ENCODE measurements around the gene ARHGEF35.
"Not testable (repeated sequence)": the region's sequence is repeated elsewhere in the genome, so short reads cannot be mapped to it uniquely, and the experiment has no call there.

The ARHGEF35 gene

GRCh38 chr7:144178380-144179164 is 17.1 kb downstream of the ARHGEF35 start:
- H3K79me2 ChIP-seq (ENCODE audit: low read length); H3K9ac ChIP-seq (ENCODE audit: low read length); H3F3A ChIP-seq (ENCODE audit: insufficient read depth, low read length); H3K9me3 ChIP-seq (replicated peaks; ENCODE audit: insufficient read depth, low read length); H3K27me3 ChIP-seq (replicated peaks; ENCODE audit: insufficient read depth, low read length); H3K27ac ChIP-seq (ENCODE audit: low read length); H2AFZ ChIP-seq (ENCODE audit: low read length); H3K9me2 ChIP-seq (replicated peaks; ENCODE audit: insufficient read depth, low read length); H3K4me1 ChIP-seq (ENCODE audit: low read length); H4K20me1 ChIP-seq (ENCODE audit: insufficient read depth, low read length); H3K4me2 ChIP-seq (ENCODE audit: low read depth, low read length); H3K36me3 ChIP-seq (replicated peaks; ENCODE audit: insufficient read depth, low read length); H3K4me3 ChIP-seq (ENCODE audit: low read length): not testable (repeated sequence)
- TF ChIP-seq CTCF (IDR thresholded peaks at IDR 0.05; ENCODE audit: low read length), result peak; percentile 32
- peak; percentile 27 for DNase-seq

DNA sequence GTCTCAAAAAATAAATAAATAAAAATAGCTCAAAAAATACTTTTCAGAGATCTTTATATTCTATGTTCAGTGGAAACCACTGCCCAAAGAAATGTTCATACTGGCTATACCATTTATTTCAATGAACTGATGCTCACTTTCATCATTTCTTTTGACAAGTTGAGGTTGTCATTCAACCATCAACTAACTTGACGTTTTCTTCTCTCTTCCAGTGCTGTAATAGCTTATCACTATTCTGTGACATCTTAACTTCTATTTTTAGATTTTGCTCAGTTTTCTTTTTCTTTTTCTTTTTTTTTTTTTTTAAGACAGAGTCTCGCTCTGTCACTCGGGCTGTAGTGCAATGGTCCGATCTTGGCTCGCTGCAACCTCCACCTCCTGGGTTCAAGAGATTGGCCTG is 21.0 kb downstream of the ARHGEF35 start:
- H3K36me3 ChIP-seq (replicated peaks; ENCODE audit: insufficient read depth, low read length), result no peaks in the 10 kb centered on the region
- TF ChIP-seq EZH2 (optimal IDR thresholded peaks at IDR 0.05; ENCODE audit: low read depth, low read length), result no peak
- no peak for TF ChIP-seq EZH2phosphoT487 (IDR thresholded peaks at IDR 0.05; ENCODE audit: low read length)
- TF ChIP-seq CTCF (IDR thresholded peaks at IDR 0.05; ENCODE audit: low read length), result no peak
- no peaks in the 10 kb centered on the region for H3K9me2 ChIP-seq (replicated peaks; ENCODE audit: insufficient read depth, low read length)
- no peaks in the 10 kb centered on the region for H3K79me2 ChIP-seq (ENCODE audit: low read length)
- H3K4me3 ChIP-seq (ENCODE audit: low read length), result no peak overlapping the region
- no peaks in the 10 kb centered on the region for H4K20me1 ChIP-seq (ENCODE audit: insufficient read depth, low read length)
- H2AFZ ChIP-seq (ENCODE audit: low read length), result no peak overlapping the region
- H3K4me2 ChIP-seq (ENCODE audit: low read depth, low read length), result no peak overlapping the region
- no peak overlapping the region for H3K9ac ChIP-seq (ENCODE audit: low read length)
- no peaks in the 10 kb centered on the region for H3K4me1 ChIP-seq (ENCODE audit: low read length)
- H3K27ac ChIP-seq (ENCODE audit: low read length), result no peak overlapping the region
- no peaks in the 10 kb centered on the region for H3K9me3 ChIP-seq (replicated peaks; ENCODE audit: insufficient read depth, low read length)
- H3F3A ChIP-seq (ENCODE audit: insufficient read depth, low read length), result no peaks in the 10 kb centered on the region
- DNase-seq, result no peak
- H3K27me3 ChIP-seq (replicated peaks; ENCODE audit: insufficient read depth, low read length), result no peaks in the 10 kb centered on the region

DNA sequence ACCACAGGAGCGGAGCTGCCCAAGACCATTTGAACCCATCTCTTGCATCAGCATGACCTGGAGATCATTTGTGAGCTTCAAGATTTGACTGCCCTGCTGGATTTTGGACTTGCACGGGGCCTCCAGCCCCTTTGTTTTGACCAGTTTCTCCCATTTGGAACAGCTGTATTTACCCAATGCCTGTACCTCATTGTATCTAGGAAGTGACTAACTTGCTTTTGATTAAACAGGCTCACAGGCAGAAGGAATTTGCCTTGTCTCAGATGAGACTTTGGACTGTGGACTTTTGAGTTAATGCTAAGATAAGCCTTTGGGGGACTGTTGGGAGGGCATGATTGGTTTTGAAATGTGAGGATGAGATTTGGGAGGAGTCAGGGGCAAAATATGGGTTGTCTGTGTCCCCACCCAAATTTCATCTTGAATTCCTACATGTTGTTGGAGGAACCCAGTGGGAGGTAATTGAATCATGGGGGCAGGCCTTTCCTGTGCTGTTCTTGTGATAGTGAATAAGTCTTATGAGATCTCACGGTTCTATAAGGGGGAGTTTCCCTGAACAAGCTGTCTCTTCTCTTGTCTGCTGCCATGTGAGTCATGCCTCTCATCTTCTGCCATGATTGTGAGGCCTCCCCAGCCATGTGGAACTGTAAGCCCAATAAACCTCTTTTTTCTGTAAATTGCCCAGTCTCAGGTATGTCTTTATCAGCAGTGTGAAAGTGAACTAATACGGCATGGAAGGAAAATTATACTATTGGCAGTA is 23.9 kb downstream of the ARHGEF35 start:
- DNase-seq; H4K20me1 ChIP-seq (ENCODE audit: insufficient read depth, low read length); H3K9ac ChIP-seq (ENCODE audit: low read length); H3K27ac ChIP-seq (ENCODE audit: low read length); H3K9me2 ChIP-seq (replicated peaks; ENCODE audit: insufficient read depth, low read length); H3F3A ChIP-seq (ENCODE audit: insufficient read depth, low read length); H2AFZ ChIP-seq (ENCODE audit: low read length); H3K27me3 ChIP-seq (replicated peaks; ENCODE audit: insufficient read depth, low read length); H3K79me2 ChIP-seq (ENCODE audit: low read length); H3K4me1 ChIP-seq (ENCODE audit: low read length); H3K4me2 ChIP-seq (ENCODE audit: low read depth, low read length); H3K4me3 ChIP-seq (ENCODE audit: low read length); H3K9me3 ChIP-seq (replicated peaks; ENCODE audit: insufficient read depth, low read length); H3K36me3 ChIP-seq (replicated peaks; ENCODE audit: insufficient read depth, low read length): not testable (repeated sequence)

DNA sequence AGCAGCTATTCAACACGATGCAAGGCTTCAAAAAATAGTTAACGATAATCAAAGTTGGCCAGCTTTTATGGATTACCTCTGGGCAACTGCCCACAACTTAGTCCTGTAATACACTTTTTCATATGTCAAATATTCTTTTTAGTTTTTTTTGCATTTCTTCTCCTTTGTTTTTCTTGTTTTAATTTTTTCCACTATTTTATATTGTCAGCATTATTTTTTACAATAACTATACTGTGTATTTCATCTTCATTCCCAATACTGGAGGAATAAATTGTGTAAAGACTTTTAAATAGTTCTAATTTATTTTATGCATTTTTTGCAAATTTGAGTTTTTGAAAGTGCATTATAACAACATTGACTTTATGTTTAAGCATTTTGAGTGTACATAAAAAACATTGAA is 30.8 kb downstream of the ARHGEF35 start:
- H3K4me1 ChIP-seq (ENCODE audit: low read length), result no peaks in the 10 kb centered on the region
- no peak for DNase-seq

More for the DNA sequence above, 30.8 kb downstream of the ARHGEF35 start:
- Histone ChIP-seq H3K27ac (ENCODE audit: low read length) (no peak overlapping the region), H3K27me3 (replicated peaks; ENCODE audit: insufficient read depth, low read length) (no peaks in the 10 kb centered on the region), H3K9me3 (replicated peaks; ENCODE audit: insufficient read depth, low read length) (no peaks in the 10 kb centered on the region), H3K36me3 (replicated peaks; ENCODE audit: insufficient read depth, low read length) (no peaks in the 10 kb centered on the region), H2AFZ (ENCODE audit: low read length) (no peak overlapping the region), H3K9ac (ENCODE audit: low read length) (no peak overlapping the region), H3K79me2 (ENCODE audit: low read length) (no peaks in the 10 kb centered on the region), H4K20me1 (ENCODE audit: insufficient read depth, low read length) (no peaks in the 10 kb centered on the region), H3K4me3 (ENCODE audit: low read length) (no peak overlapping the region), H3F3A (ENCODE audit: insufficient read depth, low read length) (no peaks in the 10 kb centered on the region), H3K9me2 (replicated peaks; ENCODE audit: insufficient read depth, low read length) (no peaks in the 10 kb centered on the region), H3K4me2 (ENCODE audit: low read depth, low read length) (no peak overlapping the region)
- TF ChIP-seq CTCF (IDR thresholded peaks at IDR 0.05; ENCODE audit: low read length) (no peak), EZH2phosphoT487 (IDR thresholded peaks at IDR 0.05; ENCODE audit: low read length) (no peak), EZH2 (optimal IDR thresholded peaks at IDR 0.05; ENCODE audit: low read depth, low read length) (no peak)
